HL-60 (cell line): Measurements from ENCODE around the gene LGR6.

Experiments
- DNase-seq, 2 experiments: peaks; one replicate each; pipeline ENCODE4 v3.0.0-alpha.2; 2010 to 2020; ENCODE audit warnings: low read depth in 1 of 2, low spot score in 1 of 2
- H3K27ac ChIP-seq: fragments of 250-450 bp; sonication (Bioruptor Pico); replicated peaks from 2 replicates; pipeline ENCODE4 v1.5.1; 2020; ENCODE audit warnings: mild to moderate bottlenecking, moderate library complexity
- H3K27me3 ChIP-seq: fragments of 250-450 bp; sonication (Bioruptor Pico); 2 replicates; pipeline ENCODE4 v1.5.1; 2021; ENCODE audit warnings: mild to moderate bottlenecking, moderate library complexity; ENCODE audit not compliant: insufficient read depth, poor library complexity, severe bottlenecking
- H3K4me3 ChIP-seq: replicated peaks from 2 replicates; pipeline ENCODE4 v1.5.1; 2011; ENCODE audit warnings: mild to moderate bottlenecking, control low read depth, low read length; ENCODE audit not compliant: insufficient read depth
- GABPA ChIP-seq: IDR thresholded peaks from 2 replicates; pipeline ENCODE4 v1.6.1; 2012; ENCODE audit warnings: low read depth
- POLR2AphosphoS5 ChIP-seq: IDR thresholded peaks from 2 replicates; pipeline ENCODE4 v1.6.1; 2012; ENCODE audit warnings: low read depth
- SPI1 ChIP-seq: IDR thresholded peaks from 2 replicates; pipeline ENCODE4 v1.6.1; 2012; ENCODE audit warnings: low read depth, mild to moderate bottlenecking, borderline replicate concordance
- TF ChIP-seq, protein P1 (sequence below): IDR thresholded peaks from 2 replicates; pipeline ENCODE4 v1.6.1; 2012; ENCODE audit warnings: low read depth; ENCODE audit not compliant: insufficient replicate concordance
- TF ChIP-seq, protein P2 (sequence below): IDR thresholded peaks from one replicate; pipeline ENCODE4 v1.5.1; 2011; ENCODE audit warnings: low read length, control low read depth, inconsistent platforms; ENCODE audit not compliant: insufficient read depth

LGR6 gene

DNA sequence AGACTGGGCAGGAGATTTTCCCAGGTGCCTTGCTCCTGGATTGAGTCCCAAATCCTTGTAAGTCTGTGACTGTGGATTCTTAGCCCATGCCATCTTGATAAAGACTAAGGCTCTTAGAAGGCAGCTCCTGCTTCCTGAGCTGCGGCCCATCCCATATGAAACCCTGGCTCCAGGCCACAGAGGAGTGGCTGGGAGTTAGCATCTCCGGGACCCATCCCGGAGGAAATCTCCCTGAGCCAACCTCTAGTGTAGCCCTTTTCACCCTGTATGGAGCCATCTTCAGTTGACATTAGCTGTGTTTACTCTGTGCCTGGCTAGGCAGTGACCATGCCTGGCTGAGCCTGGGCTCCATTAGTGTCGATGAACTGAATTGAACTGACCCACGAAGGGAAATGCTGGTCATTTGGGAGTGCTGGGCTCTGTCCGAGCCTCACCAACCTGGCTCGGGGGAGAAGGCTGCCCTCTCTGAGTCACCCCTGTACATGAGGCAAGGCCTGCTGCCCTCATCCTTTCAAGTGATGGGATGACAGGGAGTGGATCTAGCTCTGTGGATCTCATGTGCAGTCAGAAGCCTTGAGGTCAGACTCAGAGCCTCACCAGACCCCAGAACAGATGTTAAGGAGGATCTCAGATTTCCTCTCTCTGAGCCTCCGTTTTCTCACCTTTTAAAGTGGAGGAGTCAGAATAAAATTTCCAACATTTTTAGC lies 37.5 kb downstream of the LGR6 start:
- no peak for TF ChIP-seq GABPA
- TF ChIP-seq, protein P1, sequence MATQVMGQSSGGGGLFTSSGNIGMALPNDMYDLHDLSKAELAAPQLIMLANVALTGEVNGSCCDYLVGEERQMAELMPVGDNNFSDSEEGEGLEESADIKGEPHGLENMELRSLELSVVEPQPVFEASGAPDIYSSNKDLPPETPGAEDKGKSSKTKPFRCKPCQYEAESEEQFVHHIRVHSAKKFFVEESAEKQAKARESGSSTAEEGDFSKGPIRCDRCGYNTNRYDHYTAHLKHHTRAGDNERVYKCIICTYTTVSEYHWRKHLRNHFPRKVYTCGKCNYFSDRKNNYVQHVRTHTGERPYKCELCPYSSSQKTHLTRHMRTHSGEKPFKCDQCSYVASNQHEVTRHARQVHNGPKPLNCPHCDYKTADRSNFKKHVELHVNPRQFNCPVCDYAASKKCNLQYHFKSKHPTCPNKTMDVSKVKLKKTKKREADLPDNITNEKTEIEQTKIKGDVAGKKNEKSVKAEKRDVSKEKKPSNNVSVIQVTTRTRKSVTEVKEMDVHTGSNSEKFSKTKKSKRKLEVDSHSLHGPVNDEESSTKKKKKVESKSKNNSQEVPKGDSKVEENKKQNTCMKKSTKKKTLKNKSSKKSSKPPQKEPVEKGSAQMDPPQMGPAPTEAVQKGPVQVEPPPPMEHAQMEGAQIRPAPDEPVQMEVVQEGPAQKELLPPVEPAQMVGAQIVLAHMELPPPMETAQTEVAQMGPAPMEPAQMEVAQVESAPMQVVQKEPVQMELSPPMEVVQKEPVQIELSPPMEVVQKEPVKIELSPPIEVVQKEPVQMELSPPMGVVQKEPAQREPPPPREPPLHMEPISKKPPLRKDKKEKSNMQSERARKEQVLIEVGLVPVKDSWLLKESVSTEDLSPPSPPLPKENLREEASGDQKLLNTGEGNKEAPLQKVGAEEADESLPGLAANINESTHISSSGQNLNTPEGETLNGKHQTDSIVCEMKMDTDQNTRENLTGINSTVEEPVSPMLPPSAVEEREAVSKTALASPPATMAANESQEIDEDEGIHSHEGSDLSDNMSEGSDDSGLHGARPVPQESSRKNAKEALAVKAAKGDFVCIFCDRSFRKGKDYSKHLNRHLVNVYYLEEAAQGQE = no peak
- TF ChIP-seq SPI1 = no peak
- no peak for TF ChIP-seq POLR2AphosphoS5
- TF ChIP-seq, protein P2, sequence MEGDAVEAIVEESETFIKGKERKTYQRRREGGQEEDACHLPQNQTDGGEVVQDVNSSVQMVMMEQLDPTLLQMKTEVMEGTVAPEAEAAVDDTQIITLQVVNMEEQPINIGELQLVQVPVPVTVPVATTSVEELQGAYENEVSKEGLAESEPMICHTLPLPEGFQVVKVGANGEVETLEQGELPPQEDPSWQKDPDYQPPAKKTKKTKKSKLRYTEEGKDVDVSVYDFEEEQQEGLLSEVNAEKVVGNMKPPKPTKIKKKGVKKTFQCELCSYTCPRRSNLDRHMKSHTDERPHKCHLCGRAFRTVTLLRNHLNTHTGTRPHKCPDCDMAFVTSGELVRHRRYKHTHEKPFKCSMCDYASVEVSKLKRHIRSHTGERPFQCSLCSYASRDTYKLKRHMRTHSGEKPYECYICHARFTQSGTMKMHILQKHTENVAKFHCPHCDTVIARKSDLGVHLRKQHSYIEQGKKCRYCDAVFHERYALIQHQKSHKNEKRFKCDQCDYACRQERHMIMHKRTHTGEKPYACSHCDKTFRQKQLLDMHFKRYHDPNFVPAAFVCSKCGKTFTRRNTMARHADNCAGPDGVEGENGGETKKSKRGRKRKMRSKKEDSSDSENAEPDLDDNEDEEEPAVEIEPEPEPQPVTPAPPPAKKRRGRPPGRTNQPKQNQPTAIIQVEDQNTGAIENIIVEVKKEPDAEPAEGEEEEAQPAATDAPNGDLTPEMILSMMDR = no peak
- DNase-seq = no peak
- Histone ChIP-seq H3K27ac (no peak overlapping the region), H3K27me3 (peaks cover 15% of the 10 kb centered on the region), H3K4me3 (no peak overlapping the region)

DNA sequence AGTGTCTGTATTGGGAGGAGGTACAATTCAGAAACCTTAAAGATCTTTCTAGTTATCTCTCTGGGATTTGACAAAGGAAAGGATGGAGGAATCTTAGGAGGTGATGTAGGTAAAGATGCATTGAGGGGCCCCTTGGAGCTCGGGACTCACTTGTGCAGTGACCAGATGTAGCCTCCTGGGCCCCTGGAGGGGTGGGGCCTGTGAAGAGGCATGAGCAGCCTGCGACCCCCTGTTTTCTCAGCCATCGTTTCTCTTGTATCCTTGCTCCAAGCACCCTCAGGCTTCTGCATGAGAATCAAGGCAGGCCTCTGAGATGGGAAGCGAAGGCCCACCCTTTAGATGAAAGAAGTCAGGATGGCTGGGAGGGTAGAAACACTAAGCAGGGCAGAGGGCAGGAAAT lies 39.6 kb downstream of the LGR6 start:
- no peak for DNase-seq
- no peak overlapping the region for H3K4me3 ChIP-seq
- TF ChIP-seq, protein P2 = no peak
- TF ChIP-seq, protein P1 = no peak
- TF ChIP-seq SPI1 (no peak), POLR2AphosphoS5 (no peak), GABPA (no peak)
- H3K27me3 ChIP-seq = peaks cover 26% of the 10 kb centered on the region
- H3K27ac ChIP-seq = no peak overlapping the region

DNA sequence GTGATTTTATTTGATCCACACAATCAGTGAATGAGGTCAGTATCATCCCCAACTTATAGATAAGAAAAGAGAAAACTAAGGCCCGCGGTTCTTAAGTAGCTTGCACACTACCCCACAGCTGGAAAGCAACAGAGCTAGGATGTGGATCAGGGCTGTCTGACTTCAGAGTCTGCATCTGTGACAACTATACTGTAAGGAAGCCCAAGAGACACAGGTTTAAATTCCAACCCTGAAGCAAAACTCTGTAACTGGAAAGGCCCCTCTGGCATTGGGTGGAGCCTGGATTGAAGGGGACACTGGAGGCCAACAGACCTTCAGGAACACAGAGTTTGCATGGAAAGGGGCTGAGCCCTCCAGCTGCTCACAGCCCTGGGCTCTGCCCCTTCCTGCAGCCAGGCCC lies 40.2 kb downstream of the LGR6 start:
- Histone ChIP-seq H3K27me3 (peaks cover 22% of the 10 kb centered on the region), H3K4me3 (no peak overlapping the region), H3K27ac (no peak overlapping the region)
- no peak for TF ChIP-seq POLR2AphosphoS5
- TF ChIP-seq SPI1 = no peak
- TF ChIP-seq, protein P2 = no peak
- no peak for TF ChIP-seq GABPA
- TF ChIP-seq, protein P1 = no peak
- DNase-seq = no peak
